GM23338 (cell line): ENCODE data around the gene HES7. TPM values are rescaled to one million over a fixed set of nuclear protein-coding genes. Genes with fewer than 3 reads are reported as not detected.

ENCODE experiments used
- ATAC-seq: fragments of 200-7000 bp; cut with Tn5 transposase; 3 replicates; pipeline ENCODE4 v1.9.1; 2020
- DNase-seq: peaks from one replicate; pipeline ENCODE4 v3.0.0-alpha.2; 2015; ENCODE audit warnings: low spot score
- H2AFZ ChIP-seq: fragments of 200-600 bp; sonication (generic); 2 replicates; pipeline ENCODE4 v1.8.0; 2016; ENCODE audit warnings: antibody characterized with exemption, mild to moderate bottlenecking, moderate library complexity
- H3F3A ChIP-seq: fragments of 200-600 bp; sonication (generic); replicated peaks from 2 replicates; pipeline ENCODE4 v1.8.0; 2017; ENCODE audit warnings: antibody characterized with exemption, mixed run types, low read depth
- H3K27ac ChIP-seq: fragments of 200-600 bp; sonication (generic); 2 replicates; pipeline ENCODE4 v1.6.1; 2016; ENCODE audit warnings: low read depth
- H3K27me3 ChIP-seq: fragments of 200-600 bp; sonication (generic); 2 replicates; pipeline ENCODE4 v1.8.0; 2016; ENCODE audit warnings: mild to moderate bottlenecking, mixed run types, moderate library complexity; ENCODE audit not compliant: insufficient read depth
- H3K36me3 ChIP-seq: fragments of 200-600 bp; sonication (generic); 2 replicates; pipeline ENCODE4 v1.8.0; 2016; ENCODE audit warnings: mild to moderate bottlenecking; ENCODE audit not compliant: insufficient read depth
- H3K4me1 ChIP-seq: fragments of 200-600 bp; sonication (generic); 2 replicates; pipeline ENCODE4 v1.8.0; 2016; ENCODE audit warnings: mild to moderate bottlenecking, moderate library complexity; ENCODE audit not compliant: insufficient read depth
- H3K4me2 ChIP-seq: fragments of 200-600 bp; sonication (generic); 2 replicates; pipeline ENCODE4 v1.7.1; 2017; ENCODE audit warnings: mixed run types
- H3K4me3 ChIP-seq: fragments of 200-600 bp; sonication (generic); 2 replicates; pipeline ENCODE4 v1.6.1; 2016; ENCODE audit warnings: mixed run types
- H3K79me2 ChIP-seq: fragments of 200-600 bp; sonication (generic); replicated peaks from 2 replicates; pipeline ENCODE4 v1.8.0; 2017; ENCODE audit warnings: mild to moderate bottlenecking; ENCODE audit not compliant: insufficient read depth
- H3K9me2 ChIP-seq: fragments of 200-600 bp; sonication (generic); 2 replicates; pipeline ENCODE4 v1.8.0; 2017; ENCODE audit not compliant: insufficient read depth
- H4K20me1 ChIP-seq: fragments of 200-600 bp; sonication (generic); replicated peaks from 2 replicates; pipeline ENCODE4 v1.8.0; 2017; ENCODE audit warnings: mild to moderate bottlenecking; ENCODE audit not compliant: insufficient read depth
- H3K27ac Mint-ChIP-seq: 2 replicates; pipeline ENCODE4 v1.8.0; 2020; ENCODE audit warnings: inconsistent platforms, mild to moderate bottlenecking, moderate library complexity, mixed read lengths
- H3K27me3 Mint-ChIP-seq: 3 replicates; pipeline ENCODE4 v1.8.0; 2022; ENCODE audit warnings: low read depth, mild to moderate bottlenecking, moderate library complexity, mixed read lengths, inconsistent platforms; ENCODE audit not compliant: insufficient read depth, poor library complexity
- H3K36me3 Mint-ChIP-seq: 3 replicates; pipeline ENCODE4 v1.8.0; 2021; ENCODE audit warnings: low read depth, mild to moderate bottlenecking, inconsistent platforms, moderate library complexity, mixed read lengths
- H3K4me1 Mint-ChIP-seq: 3 replicates; pipeline ENCODE4 v1.8.0; 2020; ENCODE audit warnings: mild to moderate bottlenecking, inconsistent platforms, mixed read lengths
- H3K4me3 Mint-ChIP-seq: 3 replicates; pipeline ENCODE4 v1.8.0; 2021; ENCODE audit warnings: moderate library complexity, mild to moderate bottlenecking, inconsistent platforms, mixed read lengths
- H3K9me3 Mint-ChIP-seq: 3 replicates; pipeline ENCODE4 v1.8.0; 2020; ENCODE audit warnings: moderate library complexity, mild to moderate bottlenecking, inconsistent platforms, mixed read lengths
- CREB1 ChIP-seq: fragments of 250-450 bp; sonication (Bioruptor Pico); IDR thresholded peaks from 2 replicates; pipeline ENCODE4 v1.5.0; 2020; ENCODE audit warnings: low read depth, mild to moderate bottlenecking, moderate library complexity
- ETS1 ChIP-seq: IDR thresholded peaks from 2 replicates; pipeline ENCODE4 v1.6.1; 2016; ENCODE audit warnings: antibody characterized with exemption
- EZH2 ChIP-seq: fragments of 200-600 bp; sonication (generic); IDR thresholded peaks from one replicate; pipeline ENCODE4 v1.8.0; 2017; ENCODE audit warnings: antibody characterized with exemption, mild to moderate bottlenecking, low read depth; ENCODE audit not compliant: unreplicated experiment
- EZH2phosphoT487 ChIP-seq: fragments of 200-600 bp; sonication (generic); IDR thresholded peaks from one replicate; pipeline ENCODE4 v1.8.1; 2018; ENCODE audit warnings: antibody characterized with exemption; ENCODE audit not compliant: unreplicated experiment
- JUNB ChIP-seq: IDR thresholded peaks from one replicate; pipeline ENCODE4 v1.6.1; 2016; ENCODE audit warnings: antibody characterized with exemption; ENCODE audit not compliant: unreplicated experiment
- NANOG ChIP-seq: IDR thresholded peaks from 2 replicates; pipeline ENCODE4 v1.6.1; 2016; ENCODE audit warnings: antibody characterized with exemption, borderline replicate concordance
- POLR2AphosphoS5 ChIP-seq: IDR thresholded peaks from 2 replicates; pipeline ENCODE4 v1.6.1; 2016; ENCODE audit warnings: antibody characterized with exemption, low read depth
- STAT1 ChIP-seq: IDR thresholded peaks from one replicate; pipeline ENCODE4 v1.6.1; 2016; ENCODE audit warnings: antibody characterized with exemption; ENCODE audit not compliant: unreplicated experiment
- ZNF114 ChIP-seq: fragments of 250-450 bp; sonication (Bioruptor Pico); IDR thresholded peaks from 2 replicates; pipeline ENCODE4 v1.5.0; 2020; ENCODE audit warnings: mild to moderate bottlenecking, moderate library complexity
- ZNF331 ChIP-seq: fragments of 250-450 bp; sonication (Bioruptor Pico); IDR thresholded peaks from 2 replicates; pipeline ENCODE4 v1.5.0; 2020; ENCODE audit warnings: low read depth, mild to moderate bottlenecking, moderate library complexity
- ZNF462 ChIP-seq: fragments of 250-450 bp; sonication (Bioruptor Pico); IDR thresholded peaks from 2 replicates; pipeline ENCODE4 v1.5.0; 2020; ENCODE audit warnings: mild to moderate bottlenecking, moderate library complexity
- polyA plus RNA-seq: library from polyadenylated mRNA; unstranded; fragments of >200 nt; fragmentation: Nextera tagmentation; extraction: Ambion mirVana; gene quantifications from 2 replicates; pipeline ENCODE4 v1.2.1, GENCODE V29; 2016
- total RNA-seq: library from RNA; depleted of rRNA; stranded (reverse); fragments of >200 nt; shearing (Covaris generic); gene quantifications from 2 replicates; pipeline ENCODE4 v1.2.3, GENCODE V29; 2014
- TF ChIP-seq, protein P1 (sequence below): IDR thresholded peaks from one replicate; pipeline ENCODE4 v1.6.1; 2018; ENCODE audit warnings: antibody characterized with exemption; ENCODE audit not compliant: unreplicated experiment
- TF ChIP-seq, protein P2 (sequence below), 2 experiments: fragments of 200-600 bp in 1 of 2; sonication (generic) in 1 of 2; conservative IDR thresholded peaks; 2 replicates each; pipeline versions ENCODE4 v1.5.1 to v1.6.1; 2016 to 2017; ENCODE audit warnings: antibody characterized with exemption in 2 of 2, low read depth in 2 of 2, mild to moderate bottlenecking in 2 of 2, moderate library complexity in 1 of 2

The HES7 gene
- total and polyA plus RNA-seq, 2 experiments from 2014 or later: 0.14 TPM; not detected in 1

DNA sequence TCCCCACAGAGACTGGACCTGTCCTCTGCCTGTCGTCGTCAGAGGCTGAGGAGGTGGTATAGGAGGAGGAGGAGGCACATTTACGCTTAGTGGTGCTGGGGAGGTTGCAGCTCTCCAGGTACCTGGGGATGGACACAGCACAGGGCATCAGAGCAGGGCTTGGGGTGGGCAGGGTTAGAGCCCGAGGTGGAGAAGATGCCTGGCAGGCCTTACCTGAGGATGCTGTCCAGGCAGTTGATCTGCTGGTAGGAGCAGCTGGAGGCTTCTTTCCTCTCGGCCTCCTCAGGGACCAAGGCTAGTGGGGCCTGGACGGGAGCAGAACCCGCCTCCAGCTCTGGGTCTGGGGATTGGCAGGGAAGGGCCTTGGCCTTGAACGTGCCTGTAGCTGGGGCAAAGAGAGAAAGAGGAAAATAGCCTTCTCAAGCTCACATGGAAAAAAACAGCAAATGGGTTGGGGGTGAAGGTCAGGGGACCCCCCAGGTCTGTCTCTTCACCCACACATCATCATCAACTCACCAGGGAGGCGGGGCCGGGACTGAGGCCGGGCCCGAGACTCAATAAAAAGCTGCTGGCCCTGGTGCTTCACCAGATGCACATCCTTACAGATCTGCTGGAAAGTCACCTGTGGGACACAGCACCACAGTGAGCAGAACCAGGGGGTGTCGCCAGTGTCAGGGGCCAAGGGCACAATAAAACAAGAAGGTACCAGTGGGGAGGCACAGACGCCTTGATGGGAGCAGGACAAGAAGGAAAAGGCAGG lies 22.7 kb upstream of the HES7 start:
- H3K4me3 ChIP-seq: no peak overlapping the region
- no peaks in the 10 kb centered on the region for H3K4me1 Mint-ChIP-seq
- H2AFZ ChIP-seq: no peak overlapping the region
- H3K27me3 ChIP-seq: no peaks in the 10 kb centered on the region
- no peaks in the 10 kb centered on the region for H3K9me3 Mint-ChIP-seq
- no peaks in the 10 kb centered on the region for H3K4me1 ChIP-seq
- peaks cover 4% of the 10 kb centered on the region; the same call in 1 of the 2 replicates for H3K79me2 ChIP-seq
- ATAC-seq (no peak), DNase-seq (no peak)
- no peak overlapping the region for H3K4me2 ChIP-seq
- peaks cover 11% of the 10 kb centered on the region; the same call in 1 of the 2 replicates for H3F3A ChIP-seq
- no peaks in the 10 kb centered on the region; the same call in 1 of the 2 replicates for H3K36me3 ChIP-seq
- H4K20me1 ChIP-seq: no peaks in the 10 kb centered on the region; the same call in 1 of the 2 replicates
- H3K27ac ChIP-seq: no peak overlapping the region
- H3K27ac Mint-ChIP-seq: no peak overlapping the region
- TF ChIP-seq ETS1 (no peak), JUNB (no peak), ZNF462 (no peak), ZNF114 (CRISPR knock-in tag) (no peak), POLR2AphosphoS5 (no peak), STAT1 (no peak), CREB1 (CRISPR knock-in tag) (no peak), NANOG (no peak), EZH2 (no peak), EZH2phosphoT487 (no peak), ZNF331 (CRISPR knock-in tag) (no peak)
- TF ChIP-seq, protein P1, sequence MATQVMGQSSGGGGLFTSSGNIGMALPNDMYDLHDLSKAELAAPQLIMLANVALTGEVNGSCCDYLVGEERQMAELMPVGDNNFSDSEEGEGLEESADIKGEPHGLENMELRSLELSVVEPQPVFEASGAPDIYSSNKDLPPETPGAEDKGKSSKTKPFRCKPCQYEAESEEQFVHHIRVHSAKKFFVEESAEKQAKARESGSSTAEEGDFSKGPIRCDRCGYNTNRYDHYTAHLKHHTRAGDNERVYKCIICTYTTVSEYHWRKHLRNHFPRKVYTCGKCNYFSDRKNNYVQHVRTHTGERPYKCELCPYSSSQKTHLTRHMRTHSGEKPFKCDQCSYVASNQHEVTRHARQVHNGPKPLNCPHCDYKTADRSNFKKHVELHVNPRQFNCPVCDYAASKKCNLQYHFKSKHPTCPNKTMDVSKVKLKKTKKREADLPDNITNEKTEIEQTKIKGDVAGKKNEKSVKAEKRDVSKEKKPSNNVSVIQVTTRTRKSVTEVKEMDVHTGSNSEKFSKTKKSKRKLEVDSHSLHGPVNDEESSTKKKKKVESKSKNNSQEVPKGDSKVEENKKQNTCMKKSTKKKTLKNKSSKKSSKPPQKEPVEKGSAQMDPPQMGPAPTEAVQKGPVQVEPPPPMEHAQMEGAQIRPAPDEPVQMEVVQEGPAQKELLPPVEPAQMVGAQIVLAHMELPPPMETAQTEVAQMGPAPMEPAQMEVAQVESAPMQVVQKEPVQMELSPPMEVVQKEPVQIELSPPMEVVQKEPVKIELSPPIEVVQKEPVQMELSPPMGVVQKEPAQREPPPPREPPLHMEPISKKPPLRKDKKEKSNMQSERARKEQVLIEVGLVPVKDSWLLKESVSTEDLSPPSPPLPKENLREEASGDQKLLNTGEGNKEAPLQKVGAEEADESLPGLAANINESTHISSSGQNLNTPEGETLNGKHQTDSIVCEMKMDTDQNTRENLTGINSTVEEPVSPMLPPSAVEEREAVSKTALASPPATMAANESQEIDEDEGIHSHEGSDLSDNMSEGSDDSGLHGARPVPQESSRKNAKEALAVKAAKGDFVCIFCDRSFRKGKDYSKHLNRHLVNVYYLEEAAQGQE: no peak
- TF ChIP-seq, protein P2, sequence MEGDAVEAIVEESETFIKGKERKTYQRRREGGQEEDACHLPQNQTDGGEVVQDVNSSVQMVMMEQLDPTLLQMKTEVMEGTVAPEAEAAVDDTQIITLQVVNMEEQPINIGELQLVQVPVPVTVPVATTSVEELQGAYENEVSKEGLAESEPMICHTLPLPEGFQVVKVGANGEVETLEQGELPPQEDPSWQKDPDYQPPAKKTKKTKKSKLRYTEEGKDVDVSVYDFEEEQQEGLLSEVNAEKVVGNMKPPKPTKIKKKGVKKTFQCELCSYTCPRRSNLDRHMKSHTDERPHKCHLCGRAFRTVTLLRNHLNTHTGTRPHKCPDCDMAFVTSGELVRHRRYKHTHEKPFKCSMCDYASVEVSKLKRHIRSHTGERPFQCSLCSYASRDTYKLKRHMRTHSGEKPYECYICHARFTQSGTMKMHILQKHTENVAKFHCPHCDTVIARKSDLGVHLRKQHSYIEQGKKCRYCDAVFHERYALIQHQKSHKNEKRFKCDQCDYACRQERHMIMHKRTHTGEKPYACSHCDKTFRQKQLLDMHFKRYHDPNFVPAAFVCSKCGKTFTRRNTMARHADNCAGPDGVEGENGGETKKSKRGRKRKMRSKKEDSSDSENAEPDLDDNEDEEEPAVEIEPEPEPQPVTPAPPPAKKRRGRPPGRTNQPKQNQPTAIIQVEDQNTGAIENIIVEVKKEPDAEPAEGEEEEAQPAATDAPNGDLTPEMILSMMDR (conservative IDR thresholded peaks at IDR 0.05; ENCODE audit: low read depth in 2 of 2): no peak
- H3K36me3 Mint-ChIP-seq: peaks cover 43% of the 10 kb centered on the region
- no peaks in the 10 kb centered on the region for H3K9me2 ChIP-seq
- H3K27me3 Mint-ChIP-seq: peaks cover 9% of the 10 kb centered on the region
- H3K4me3 Mint-ChIP-seq: no peak overlapping the region
